ENCODE results near the gene FAM216B.

DNA sequence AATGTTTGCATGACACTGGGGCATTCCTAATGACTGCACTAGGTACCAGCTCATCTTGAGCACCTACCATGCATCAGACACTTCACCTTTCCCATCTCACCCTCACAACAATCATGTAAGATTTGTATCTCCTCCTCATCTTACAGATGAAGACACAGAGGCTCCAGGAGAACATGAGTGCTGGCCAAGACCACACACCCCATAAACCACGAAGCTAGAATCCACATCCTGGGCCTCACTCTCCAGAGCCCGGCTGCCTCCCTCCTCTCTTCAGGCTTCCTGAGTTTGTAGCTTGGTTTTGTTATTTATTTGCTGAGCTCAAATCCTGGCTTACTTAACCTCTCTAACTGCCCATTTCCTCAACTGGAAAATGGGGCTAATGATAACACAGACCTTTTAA, 25.9 kb downstream of the FAM216B start:
- TF ChIP-seq, protein P1, sequence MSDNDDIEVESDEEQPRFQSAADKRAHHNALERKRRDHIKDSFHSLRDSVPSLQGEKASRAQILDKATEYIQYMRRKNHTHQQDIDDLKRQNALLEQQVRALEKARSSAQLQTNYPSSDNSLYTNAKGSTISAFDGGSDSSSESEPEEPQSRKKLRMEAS (CRISPR knock-in tag; IDR thresholded peaks at IDR 0.05): no peak
- no peak for TF ChIP-seq ZNF507 (tag; conservative IDR thresholded peaks at IDR 0.05)

Measured in K562 (cell line).